Osteoblast (primary cell): ENCODE measurements around the gene GIMAP1. TPM values are rescaled to one million over a fixed set of nuclear protein-coding genes. Genes with fewer than 3 reads are reported as not detected.

ENCODE experiments used
- DNase-seq: peaks from one replicate; pipeline ENCODE4 v3.0.0; 2011; ENCODE audit warnings: low spot score, mixed read lengths; ENCODE audit not compliant: insufficient read length; ENCODE audit errors: missing footprints
- H2AFZ ChIP-seq: 2 replicates; pipeline ENCODE4 v1.6.0; 2011; ENCODE audit warnings: mild to moderate bottlenecking, low read length
- H3K27ac ChIP-seq: 2 replicates; pipeline ENCODE4 v1.5.1; 2011; ENCODE audit warnings: mild to moderate bottlenecking, low read depth, low read length, moderate library complexity
- H3K27me3 ChIP-seq: 2 replicates; pipeline ENCODE4 v1.6.0; 2012; ENCODE audit warnings: mild to moderate bottlenecking, control low read depth, inconsistent platforms, low read length, moderate library complexity; ENCODE audit not compliant: insufficient read depth
- H3K36me3 ChIP-seq: 2 replicates; pipeline ENCODE4 v1.5.1; 2011; ENCODE audit warnings: mild to moderate bottlenecking, low read length, control low read depth, moderate library complexity; ENCODE audit not compliant: insufficient read depth
- H3K4me1 ChIP-seq: 2 replicates; pipeline ENCODE4 v1.5.1; 2011; ENCODE audit warnings: mild to moderate bottlenecking, low read length, control low read depth, moderate library complexity; ENCODE audit not compliant: insufficient read depth
- H3K4me2 ChIP-seq: 2 replicates; pipeline ENCODE4 v1.6.0; 2011; ENCODE audit warnings: mild to moderate bottlenecking, low read length; ENCODE audit not compliant: insufficient read depth
- H3K4me3 ChIP-seq: fragments of 200-600 bp; sonication (generic); 3 replicates; pipeline ENCODE4 v1.5.1; 2012; ENCODE audit warnings: mild to moderate bottlenecking, low read length, inconsistent platforms; ENCODE audit not compliant: insufficient read depth
- H3K79me2 ChIP-seq: 2 replicates; pipeline ENCODE4 v1.6.0; 2012; ENCODE audit warnings: mild to moderate bottlenecking, low read length, control low read depth, inconsistent platforms; ENCODE audit not compliant: insufficient read depth
- H3K9me3 ChIP-seq: 2 replicates; pipeline ENCODE4 v1.5.1; 2011; ENCODE audit warnings: low read depth, low read length, control low read depth
- H4K20me1 ChIP-seq: 2 replicates; pipeline ENCODE4 v1.6.0; 2012; ENCODE audit warnings: mild to moderate bottlenecking, low read length, control low read depth; ENCODE audit not compliant: insufficient read depth
- CTCF ChIP-seq: IDR thresholded peaks from 2 replicates; pipeline ENCODE4 v1.5.1; 2011; ENCODE audit warnings: mild to moderate bottlenecking, low read depth, low read length, moderate library complexity; ENCODE audit errors: extremely low read depth
- total RNA-seq: library from RNA; depleted of rRNA; stranded (reverse); fragments of >200 nt; gene quantifications from 2 replicates; pipeline ENCODE4 v1.2.3, GENCODE V29; 2012

GIMAP1 gene
- total RNA-seq, 1 donor = not detected

DNA sequence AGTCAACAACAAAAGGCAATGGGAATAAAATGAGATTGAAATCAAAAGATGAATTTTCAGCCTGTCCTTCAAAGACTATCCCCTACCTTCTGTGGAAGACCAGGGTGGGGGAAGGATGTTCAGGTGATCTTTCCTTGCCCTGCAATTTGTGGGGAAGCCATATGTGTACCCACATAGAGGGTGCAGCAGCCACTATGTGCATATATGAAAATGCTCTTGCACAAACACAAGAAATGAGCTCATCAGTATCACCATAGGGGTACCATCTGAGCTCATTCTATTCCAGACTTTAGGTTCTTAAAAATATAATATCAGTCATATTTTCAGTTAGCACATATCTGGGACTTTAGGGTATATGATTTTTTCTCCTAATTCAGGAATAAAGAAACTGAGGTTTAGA is 38.5 kb downstream of the GIMAP1 start:
- Histone ChIP-seq H3K27me3 (no peaks in the 10 kb centered on the region), H4K20me1 (no peaks in the 10 kb centered on the region), H3K27ac (no peak overlapping the region), H2AFZ (no peak overlapping the region), H3K79me2 (no peaks in the 10 kb centered on the region), H3K4me1 (no peaks in the 10 kb centered on the region), H3K4me2 (no peak overlapping the region), H3K4me3 (no peak overlapping the region), H3K9me3 (no peaks in the 10 kb centered on the region), H3K36me3 (no peaks in the 10 kb centered on the region)
- no peak for TF ChIP-seq CTCF
- DNase-seq = no peak

DNA sequence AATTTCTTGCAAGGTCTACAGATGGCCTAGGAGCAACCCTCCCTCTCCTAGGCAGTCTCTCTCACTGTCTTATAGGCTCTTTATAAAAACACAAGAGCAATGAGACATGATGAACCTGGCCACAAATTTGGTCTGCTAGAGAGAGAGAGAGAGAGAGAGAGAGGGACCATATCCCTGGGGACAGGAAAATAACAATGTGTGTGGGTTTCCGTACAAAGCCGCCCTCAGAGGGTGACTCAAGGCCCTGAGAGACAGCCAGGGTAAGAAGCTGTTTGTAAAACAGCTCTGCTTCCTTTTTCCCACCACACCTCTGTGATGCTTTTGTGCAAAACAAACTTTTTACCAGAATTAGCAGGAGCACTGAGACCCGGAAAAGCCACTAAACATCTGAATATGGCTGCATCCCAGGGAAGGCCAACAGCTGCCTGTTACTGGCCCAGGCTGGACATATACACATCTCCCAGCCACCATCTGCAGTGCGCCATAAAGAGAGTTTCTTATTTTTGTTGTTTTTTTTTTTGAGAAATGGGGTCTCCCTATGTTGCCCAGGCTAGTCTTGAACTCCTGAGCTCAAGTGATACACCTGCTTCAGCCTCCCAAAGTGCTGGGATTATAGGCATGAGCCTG is 39.2 kb downstream of the GIMAP1 start:
- H3K4me2 ChIP-seq = no peak overlapping the region
- DNase-seq = peak; percentile 34
- no peaks in the 10 kb centered on the region for H3K9me3 ChIP-seq
- H2AFZ ChIP-seq = no peak overlapping the region
- H3K4me1 ChIP-seq = no peaks in the 10 kb centered on the region
- no peak for TF ChIP-seq CTCF
- H3K27ac ChIP-seq = no peak overlapping the region
- no peaks in the 10 kb centered on the region for H3K27me3 ChIP-seq
- H4K20me1 ChIP-seq = no peaks in the 10 kb centered on the region
- no peaks in the 10 kb centered on the region for H3K36me3 ChIP-seq
- H3K4me3 ChIP-seq = no peak overlapping the region
- H3K79me2 ChIP-seq = no peaks in the 10 kb centered on the region

DNA sequence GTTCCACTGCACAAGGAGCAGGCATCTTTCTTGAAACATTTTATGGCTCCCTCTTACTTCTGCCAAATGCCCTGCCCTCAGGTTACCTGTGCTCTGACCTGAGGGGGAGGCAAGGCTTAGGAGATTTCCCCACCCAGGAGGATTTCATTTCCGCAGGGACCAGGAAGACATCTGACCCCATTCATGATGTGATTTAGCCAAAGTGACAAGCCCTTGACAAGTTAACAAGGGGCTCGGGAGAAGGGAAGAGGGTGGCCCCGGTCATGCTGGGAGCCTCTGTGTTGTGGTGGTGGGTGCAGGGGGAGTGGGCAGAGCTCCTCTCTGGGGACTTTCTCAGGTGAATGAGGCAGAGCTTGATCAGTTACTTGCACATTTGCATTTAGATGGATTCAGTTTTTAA is 39.8 kb downstream of the GIMAP1 start:
- Histone ChIP-seq H3K36me3 (no peaks in the 10 kb centered on the region), H3K4me2 (no peak overlapping the region), H3K9me3 (no peaks in the 10 kb centered on the region), H2AFZ (no peak overlapping the region), H3K27ac (no peak overlapping the region), H3K79me2 (no peaks in the 10 kb centered on the region), H3K27me3 (no peaks in the 10 kb centered on the region), H4K20me1 (no peaks in the 10 kb centered on the region), H3K4me3 (no peak overlapping the region), H3K4me1 (no peaks in the 10 kb centered on the region)
- DNase-seq = no peak
- TF ChIP-seq CTCF = no peak

- DNase-seq = no peak
- H3K4me1 ChIP-seq = no peaks in the 10 kb centered on the region
- H3K4me3 ChIP-seq = no peak overlapping the region
- TF ChIP-seq CTCF = peak; percentile 20
- no peaks in the 10 kb centered on the region for H3K79me2 ChIP-seq
- no peaks in the 10 kb centered on the region for H3K9me3 ChIP-seq
- H3K4me2 ChIP-seq = no peak overlapping the region
- no peaks in the 10 kb centered on the region for H3K36me3 ChIP-seq
- no peaks in the 10 kb centered on the region for H4K20me1 ChIP-seq
- no peak overlapping the region for H2AFZ ChIP-seq
- no peaks in the 10 kb centered on the region for H3K27me3 ChIP-seq
- no peak overlapping the region for H3K27ac ChIP-seq
Measured at GRCh38 chr7:150756858-150757257, 40.4 kb downstream of the GIMAP1 start.
